GM12873 (cell line): Measurements from ENCODE around the gene ATP8A2.

Source experiments
- TF ChIP-seq, protein P1 (sequence below): IDR thresholded peaks from 2 replicates; pipeline ENCODE4 v1.5.1; 2012; ENCODE audit warnings: low read depth, mild to moderate bottlenecking, moderate library complexity, low read length, control low read depth; ENCODE audit not compliant: insufficient read depth; ENCODE audit errors: missing control alignments

Gene ATP8A2

DNA sequence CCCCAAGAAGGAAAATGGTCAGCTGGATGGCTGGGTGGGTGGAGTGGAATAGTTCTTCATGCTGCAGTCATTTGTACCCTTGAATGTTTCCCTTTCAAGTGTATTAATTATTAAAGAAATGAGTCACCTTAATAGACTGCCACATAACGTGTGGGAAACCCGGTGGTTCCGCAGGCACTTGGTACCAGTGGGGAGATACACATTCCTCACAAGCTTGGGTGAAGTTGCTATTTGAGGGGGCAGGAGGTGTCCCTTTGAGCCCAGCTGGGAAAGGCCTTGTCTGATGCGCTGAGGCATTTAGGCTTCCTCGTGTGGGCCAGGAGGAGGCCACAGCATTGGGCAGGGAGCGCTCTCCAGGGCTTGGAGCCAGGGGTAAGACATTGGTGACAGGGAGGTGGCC, 57.7 kb downstream of the ATP8A2 start:
- TF ChIP-seq, protein P1, sequence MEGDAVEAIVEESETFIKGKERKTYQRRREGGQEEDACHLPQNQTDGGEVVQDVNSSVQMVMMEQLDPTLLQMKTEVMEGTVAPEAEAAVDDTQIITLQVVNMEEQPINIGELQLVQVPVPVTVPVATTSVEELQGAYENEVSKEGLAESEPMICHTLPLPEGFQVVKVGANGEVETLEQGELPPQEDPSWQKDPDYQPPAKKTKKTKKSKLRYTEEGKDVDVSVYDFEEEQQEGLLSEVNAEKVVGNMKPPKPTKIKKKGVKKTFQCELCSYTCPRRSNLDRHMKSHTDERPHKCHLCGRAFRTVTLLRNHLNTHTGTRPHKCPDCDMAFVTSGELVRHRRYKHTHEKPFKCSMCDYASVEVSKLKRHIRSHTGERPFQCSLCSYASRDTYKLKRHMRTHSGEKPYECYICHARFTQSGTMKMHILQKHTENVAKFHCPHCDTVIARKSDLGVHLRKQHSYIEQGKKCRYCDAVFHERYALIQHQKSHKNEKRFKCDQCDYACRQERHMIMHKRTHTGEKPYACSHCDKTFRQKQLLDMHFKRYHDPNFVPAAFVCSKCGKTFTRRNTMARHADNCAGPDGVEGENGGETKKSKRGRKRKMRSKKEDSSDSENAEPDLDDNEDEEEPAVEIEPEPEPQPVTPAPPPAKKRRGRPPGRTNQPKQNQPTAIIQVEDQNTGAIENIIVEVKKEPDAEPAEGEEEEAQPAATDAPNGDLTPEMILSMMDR = no peak

DNA sequence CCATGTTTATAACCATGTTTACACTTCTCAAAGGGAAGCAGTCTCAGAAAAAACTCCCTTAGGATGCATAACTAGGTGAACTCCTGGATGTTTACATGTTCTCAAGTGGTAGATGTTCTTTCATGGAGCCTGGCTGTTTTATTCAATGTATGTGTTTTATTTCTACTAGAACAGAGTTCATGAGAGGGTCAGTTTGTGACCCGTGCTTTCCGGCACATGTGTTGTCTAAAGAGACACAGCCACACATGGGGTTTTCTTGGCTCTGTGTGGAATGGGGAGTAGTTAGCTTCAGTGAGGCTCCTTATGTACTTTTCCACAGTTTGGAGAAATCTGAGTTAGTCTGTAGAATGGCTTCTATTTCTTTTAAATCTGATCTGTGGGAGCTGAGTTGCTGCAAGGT, 60.9 kb downstream of the ATP8A2 start:
- TF ChIP-seq, protein P1 = no peak

DNA sequence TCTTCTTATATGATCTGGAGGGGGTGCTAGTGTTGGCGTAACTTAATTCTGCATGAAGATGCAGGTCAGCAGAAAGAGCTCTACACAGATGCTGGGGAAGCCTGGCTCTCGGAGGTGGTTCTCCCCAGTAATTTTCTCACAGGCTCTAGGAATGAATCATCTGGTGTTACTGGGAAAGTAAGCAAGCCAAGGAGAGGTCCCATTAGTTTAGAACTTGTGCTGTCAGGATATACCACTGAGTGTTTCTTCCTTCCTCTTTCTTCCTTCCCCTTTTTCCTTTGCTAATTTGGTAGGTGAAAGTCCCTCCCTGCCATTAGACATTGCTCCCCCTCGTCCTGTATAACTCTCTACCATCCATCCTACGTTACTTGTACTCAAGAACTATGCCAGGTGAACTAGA, 68.3 kb downstream of the ATP8A2 start:
- TF ChIP-seq, protein P1 = no peak

DNA sequence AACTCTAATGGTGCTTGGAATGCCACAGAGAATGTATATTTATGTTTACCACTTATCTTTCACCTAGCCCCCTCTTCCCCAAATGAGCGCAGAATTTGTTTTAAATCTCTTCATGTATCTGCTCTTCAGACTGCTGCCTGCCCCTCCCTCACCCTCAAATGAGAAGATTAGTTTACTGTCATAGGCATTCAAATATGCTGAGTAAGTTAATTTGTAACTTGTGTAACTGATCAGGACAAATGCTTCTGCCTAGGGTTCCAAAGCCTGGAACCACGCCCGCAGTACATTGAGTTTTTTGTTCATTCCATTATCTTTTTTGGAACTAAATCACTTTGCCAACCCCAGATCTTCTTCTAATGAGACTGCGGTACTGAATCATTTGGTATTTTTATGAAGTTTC, 74.5 kb downstream of the ATP8A2 start:
- TF ChIP-seq, protein P1 = no peak

DNA sequence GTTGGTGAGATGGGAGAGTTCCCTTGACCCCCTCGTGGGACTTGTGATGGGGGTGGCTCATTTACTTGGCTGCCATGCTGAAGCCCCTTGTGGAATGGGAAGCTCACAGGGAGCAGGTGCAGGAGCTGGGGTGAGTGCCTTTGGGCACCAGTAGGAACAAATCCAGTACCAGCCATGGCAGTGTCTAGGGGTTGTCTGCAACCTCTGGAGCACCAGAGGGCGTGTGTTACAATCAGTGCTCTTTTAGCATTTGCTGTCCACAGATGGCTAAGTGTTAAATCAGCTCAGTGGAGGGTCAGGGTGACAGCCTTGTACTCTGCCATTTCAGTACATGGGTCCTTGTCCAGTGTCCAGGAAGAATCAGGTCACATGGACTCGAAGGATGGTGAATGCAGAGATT, 75.6 kb downstream of the ATP8A2 start:
- TF ChIP-seq, protein P1 = no peak

DNA sequence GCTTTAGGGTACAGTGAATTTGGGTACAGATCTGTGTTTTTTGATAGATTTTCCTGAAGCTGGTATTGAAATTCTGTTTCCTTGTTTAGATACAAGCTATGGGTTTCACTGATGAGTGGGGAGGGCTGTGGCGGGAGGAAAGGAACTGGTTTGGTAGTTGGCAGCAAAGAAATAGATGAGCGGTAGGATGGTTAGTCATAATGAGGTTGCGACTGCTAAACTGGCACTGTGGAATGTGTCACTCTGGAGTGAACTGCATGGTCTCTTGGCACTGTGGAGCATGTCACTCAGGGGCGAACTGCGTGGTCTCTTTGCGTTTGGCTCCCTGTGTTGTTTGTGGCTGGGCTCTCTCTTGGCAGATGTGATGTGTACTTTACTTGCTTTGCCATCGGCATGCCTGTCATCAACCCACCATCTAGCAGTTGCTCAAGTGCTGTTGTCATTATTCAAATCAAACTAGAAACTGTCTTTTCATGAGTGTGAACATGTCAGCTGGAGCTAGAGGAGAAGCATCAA, 82.1 kb downstream of the ATP8A2 start:
- TF ChIP-seq, protein P1 = no peak

DNA sequence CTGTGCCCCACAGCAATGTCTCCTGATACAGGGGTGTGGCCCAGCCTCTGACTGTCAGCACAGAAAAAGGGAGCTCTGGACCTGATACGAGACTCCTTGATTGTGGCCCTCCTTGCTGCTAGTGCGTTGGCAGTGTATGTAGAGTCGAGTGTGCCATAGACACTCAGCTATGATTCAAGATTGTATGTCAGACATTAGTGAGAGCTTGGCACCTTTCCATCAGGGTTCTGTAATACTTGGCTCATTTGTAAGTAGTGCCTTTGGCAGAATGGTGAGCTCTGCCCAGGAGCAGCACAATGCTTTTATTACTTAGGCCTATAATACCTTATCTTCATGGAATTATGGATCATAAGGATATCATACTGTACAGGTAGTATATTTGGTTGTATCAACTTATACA, 83.4 kb downstream of the ATP8A2 start:
- TF ChIP-seq, protein P1 = no peak
